Right atrium auricular region (tissue), 2 donors: ENCODE results near the gene ARID3A. TPM values are rescaled to one million over a fixed set of nuclear protein-coding genes. Genes with fewer than 3 reads are reported as not detected.

ENCODE experiments used
- DNase-seq: peaks from one replicate; pipeline ENCODE4 v3.0.0-alpha.2; 2019; ENCODE audit warnings: low spot score
- H3K27ac ChIP-seq, 2 donors: fragments of 200-600 bp; sonication (generic); 1 replicate in 1 of 2; 2 replicates in 1 of 2; pipeline ENCODE4 v1.5.1; 2016 to 2019
- H3K27me3 ChIP-seq, 2 donors: fragments of 200-600 bp; sonication (generic); one replicate each; pipeline versions ENCODE4 v1.5.1 to v1.6.0; 2017 to 2019
- H3K36me3 ChIP-seq: fragments of 200-600 bp; sonication (generic); one replicate; pipeline ENCODE4 v1.5.1; 2016
- H3K4me1 ChIP-seq, 2 donors: fragments of 200-600 bp; sonication (generic); one replicate each; pipeline versions ENCODE4 v1.5.1 to v1.6.0; 2017 to 2019
- H3K4me3 ChIP-seq, 2 donors: fragments of 200-600 bp; sonication (generic); 1 replicate in 1 of 2; 2 replicates in 1 of 2; pipeline ENCODE4 v1.5.1; 2017 to 2019; ENCODE audit warnings: mild to moderate bottlenecking in 1 of 2, moderate library complexity in 1 of 2
- H3K9me3 ChIP-seq, 2 donors: fragments of 200-600 bp; sonication (generic); one replicate each; pipeline ENCODE4 v1.5.1; 2019
- total RNA-seq, 2 donors: library from RNA; depleted of rRNA; stranded (reverse); fragments of >200 nt; gene quantifications; one replicate each; pipeline ENCODE4 v1.1.0, GENCODE V29; 2016
- TF ChIP-seq, protein P1 (sequence below), 2 donors: fragments of 200-600 bp; sonication (generic); IDR thresholded peaks; one replicate each; pipeline ENCODE4 v1.5.1; 2019; ENCODE audit warnings: antibody characterized with exemption in 2 of 2

The ARID3A gene
- total RNA-seq, 2 donors from 2014 or later: 1.7 to 3.4 TPM

DNA sequence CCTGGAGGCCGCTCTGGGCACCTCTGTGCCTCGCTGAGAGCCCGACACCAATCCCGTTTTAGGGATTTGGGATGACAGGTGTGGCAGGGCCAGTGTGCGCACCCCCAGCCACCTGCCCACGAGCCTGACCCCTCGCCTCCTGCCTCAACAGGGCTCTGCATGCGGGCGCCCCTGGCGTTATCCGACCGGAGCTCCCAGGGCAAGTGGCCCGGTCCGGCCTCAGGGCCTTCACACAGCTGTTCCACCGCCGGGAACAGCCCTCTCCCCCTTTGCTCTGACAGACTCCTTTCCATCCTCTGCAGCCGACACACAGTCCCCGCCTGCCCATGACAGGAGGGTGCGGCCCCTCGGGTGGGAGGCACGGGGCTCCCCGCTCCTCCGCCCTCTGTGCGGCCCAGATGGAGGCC, 51.2 kb downstream of the ARID3A start:
- no peak overlapping the region for H3K4me3 ChIP-seq
- DNase-seq: no peak
- H3K36me3 ChIP-seq: no peaks in the 10 kb centered on the region
- no peaks in the 10 kb centered on the region for H3K27me3 ChIP-seq
- H3K4me1 ChIP-seq: no peaks in the 10 kb centered on the region
- no peaks in the 10 kb centered on the region for H3K9me3 ChIP-seq
- TF ChIP-seq, protein P1, sequence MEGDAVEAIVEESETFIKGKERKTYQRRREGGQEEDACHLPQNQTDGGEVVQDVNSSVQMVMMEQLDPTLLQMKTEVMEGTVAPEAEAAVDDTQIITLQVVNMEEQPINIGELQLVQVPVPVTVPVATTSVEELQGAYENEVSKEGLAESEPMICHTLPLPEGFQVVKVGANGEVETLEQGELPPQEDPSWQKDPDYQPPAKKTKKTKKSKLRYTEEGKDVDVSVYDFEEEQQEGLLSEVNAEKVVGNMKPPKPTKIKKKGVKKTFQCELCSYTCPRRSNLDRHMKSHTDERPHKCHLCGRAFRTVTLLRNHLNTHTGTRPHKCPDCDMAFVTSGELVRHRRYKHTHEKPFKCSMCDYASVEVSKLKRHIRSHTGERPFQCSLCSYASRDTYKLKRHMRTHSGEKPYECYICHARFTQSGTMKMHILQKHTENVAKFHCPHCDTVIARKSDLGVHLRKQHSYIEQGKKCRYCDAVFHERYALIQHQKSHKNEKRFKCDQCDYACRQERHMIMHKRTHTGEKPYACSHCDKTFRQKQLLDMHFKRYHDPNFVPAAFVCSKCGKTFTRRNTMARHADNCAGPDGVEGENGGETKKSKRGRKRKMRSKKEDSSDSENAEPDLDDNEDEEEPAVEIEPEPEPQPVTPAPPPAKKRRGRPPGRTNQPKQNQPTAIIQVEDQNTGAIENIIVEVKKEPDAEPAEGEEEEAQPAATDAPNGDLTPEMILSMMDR (IDR thresholded peaks at IDR 0.05): no peak
- no peak overlapping the region for H3K27ac ChIP-seq

DNA sequence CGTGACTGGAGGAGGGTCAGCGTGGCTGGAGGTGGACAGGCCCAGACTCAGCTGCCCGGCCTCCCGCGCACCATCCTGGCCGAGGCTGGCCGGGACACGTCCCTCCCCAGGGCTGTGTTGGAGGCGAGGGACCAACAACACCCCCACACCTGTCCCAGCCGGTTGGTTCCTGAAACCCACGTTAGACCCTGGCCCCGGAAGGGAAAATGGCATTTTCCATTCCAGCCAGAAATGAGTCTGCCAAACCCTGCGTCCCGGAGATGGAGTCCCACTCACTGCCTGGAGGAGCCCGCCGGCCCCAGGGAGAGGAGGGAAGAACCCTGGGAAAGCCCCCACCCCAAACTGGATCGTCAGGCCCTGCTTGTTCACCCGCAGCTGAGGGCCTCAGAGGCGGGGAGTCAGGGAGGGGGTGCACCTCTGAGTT, 53.5 kb downstream of the ARID3A start:
- TF ChIP-seq, protein P1 (IDR thresholded peaks at IDR 0.05): no peak
- H3K4me3 ChIP-seq: no peak overlapping the region
- H3K4me1 ChIP-seq: peaks cover 0 to 17% of the 10 kb centered on the region in 2 donors
- no peaks in the 10 kb centered on the region for H3K27me3 ChIP-seq
- DNase-seq: no peak
- no peaks in the 10 kb centered on the region for H3K9me3 ChIP-seq
- no peaks in the 10 kb centered on the region for H3K36me3 ChIP-seq
- H3K27ac ChIP-seq: no peak overlapping the region

DNA sequence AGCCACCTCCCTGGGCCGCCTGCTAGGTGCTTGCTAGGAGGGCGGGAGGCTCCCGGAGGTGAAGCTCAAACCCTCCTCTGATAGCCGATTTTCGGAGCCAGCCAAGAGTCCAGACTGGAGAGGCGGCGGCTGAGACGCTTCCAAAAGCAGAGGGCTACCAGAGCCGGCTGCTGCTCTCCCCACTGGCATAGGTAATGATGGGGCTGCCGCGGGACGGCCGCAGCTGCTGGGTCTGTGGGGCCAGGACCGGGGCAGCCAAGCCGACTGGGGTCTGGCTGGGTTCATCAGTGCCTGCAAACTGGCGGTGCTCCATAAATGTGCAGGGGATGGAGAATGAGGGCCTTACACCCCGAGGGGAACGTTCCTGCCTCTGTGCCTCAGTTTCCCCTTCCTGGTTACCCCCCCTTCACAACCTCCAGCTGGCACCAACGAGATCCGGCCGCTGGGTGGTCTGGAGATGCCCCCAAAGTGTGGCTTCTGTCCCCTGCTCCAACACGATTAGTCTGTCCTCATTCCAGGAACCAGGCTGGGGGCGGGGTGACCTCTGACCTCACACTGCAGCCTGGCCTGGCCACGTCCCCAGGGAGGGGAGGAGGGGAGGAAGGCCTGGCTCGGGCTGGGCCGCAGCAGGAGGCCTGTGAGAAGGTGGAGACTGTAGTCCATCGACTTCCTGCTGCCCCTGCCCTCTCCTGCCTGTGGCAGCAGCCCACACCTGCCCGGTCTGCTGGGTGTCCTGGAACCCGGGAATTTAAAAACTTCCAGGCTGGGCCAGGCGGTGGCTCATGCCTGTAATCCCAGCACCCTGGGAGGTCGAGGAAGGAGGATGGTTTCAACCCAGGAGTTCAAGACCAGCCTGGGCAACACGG, 54.5 kb downstream of the ARID3A start:
- Histone ChIP-seq H3K4me1 (peaks cover 0 to 25% of the 10 kb centered on the region in 2 donors), H3K27me3 (no peaks in the 10 kb centered on the region), H3K27ac (no peak overlapping the region), H3K36me3 (no peaks in the 10 kb centered on the region), H3K9me3 (no peaks in the 10 kb centered on the region), H3K4me3 (no peak overlapping the region)
- no peak for DNase-seq
- TF ChIP-seq, protein P1 (IDR thresholded peaks at IDR 0.05): no peak

DNA sequence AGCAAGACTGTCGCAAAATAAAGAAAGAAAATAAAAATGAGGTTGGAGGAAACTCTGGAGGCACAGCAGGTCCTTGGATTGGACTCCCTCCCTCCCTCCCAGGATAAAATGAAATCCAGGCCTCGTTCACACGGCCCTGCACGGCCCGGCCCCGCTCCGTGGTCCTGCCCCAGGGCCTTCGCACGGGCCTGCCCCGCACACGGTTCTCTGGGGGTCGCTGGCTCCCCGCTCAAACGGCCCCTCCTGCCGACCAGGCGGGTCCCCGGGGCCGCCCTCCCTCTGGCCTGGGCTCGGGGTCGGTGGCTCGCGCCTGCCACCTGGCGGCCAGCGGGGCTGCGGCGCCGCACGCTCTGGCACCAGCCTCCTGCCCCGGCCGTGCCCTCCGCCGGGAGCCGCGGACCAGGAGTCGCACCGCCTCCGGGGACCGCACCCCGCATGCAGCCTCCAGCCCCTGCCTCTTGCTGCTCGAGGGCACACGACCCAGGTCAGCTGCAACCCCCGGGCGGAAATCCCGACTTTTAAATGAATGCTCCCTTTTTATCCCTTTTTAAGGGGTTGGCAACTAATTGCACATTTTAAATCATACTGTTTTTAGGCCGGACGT, 56.8 kb downstream of the ARID3A start:
- DNase-seq: peak; percentile 64
- Histone ChIP-seq H3K4me1 (peaks cover 0 to 25% of the 10 kb centered on the region in 2 donors), H3K27ac (peak overlapping the region in 1 of 2 donors; percentile 84), H3K4me3 (peak overlapping the region in 1 of 2 donors; percentile 44), H3K36me3 (no peaks in the 10 kb centered on the region), H3K9me3 (no peaks in the 10 kb centered on the region), H3K27me3 (no peaks in the 10 kb centered on the region)
- TF ChIP-seq, protein P1 (IDR thresholded peaks at IDR 0.05): peak; percentile 94 to 100

DNA sequence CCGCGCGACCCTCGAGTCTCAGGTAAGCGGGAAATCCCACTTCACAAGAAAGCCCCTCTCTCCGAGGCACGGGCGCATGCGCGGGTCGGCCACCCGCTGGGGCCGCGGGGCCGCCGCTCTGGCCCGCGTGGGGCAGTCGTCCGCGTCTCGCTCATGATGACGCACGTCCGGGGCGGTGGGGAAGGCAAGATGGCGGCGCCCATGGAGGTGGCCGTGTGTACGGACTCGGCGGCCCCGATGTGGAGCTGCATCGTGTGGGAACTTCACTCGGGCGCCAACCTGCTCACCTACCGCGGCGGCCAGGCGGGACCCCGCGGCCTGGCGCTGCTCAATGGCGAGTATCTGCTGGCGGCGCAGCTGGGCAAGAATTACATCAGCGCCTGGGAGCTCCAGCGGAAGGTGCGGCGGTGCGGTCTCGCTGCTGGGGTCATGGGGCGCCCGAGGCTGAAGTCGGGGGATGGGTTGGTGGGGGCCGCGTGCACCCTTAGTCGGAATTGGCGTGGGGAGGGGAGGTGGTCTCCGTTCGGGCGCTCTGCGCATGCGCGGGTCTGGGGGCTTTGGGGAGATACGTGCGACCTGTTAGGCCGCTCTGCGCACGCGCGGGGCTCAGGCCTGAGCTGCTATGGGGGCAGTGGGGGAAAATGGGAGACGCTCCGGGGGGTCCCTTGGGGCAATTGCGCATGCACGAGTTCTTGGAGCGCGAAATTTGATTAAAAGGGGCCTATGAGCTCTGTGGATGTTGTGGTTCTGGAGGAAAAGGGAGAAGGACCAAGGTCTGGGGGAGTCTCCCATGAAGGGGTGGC, 58.5 kb downstream of the ARID3A start, which contains the start of gene WDR18:
TSS of gene WDR18 (plus strand) at position 181 of the 803 bp plus-strand sequence. CDS start at position 190, 9 bp downstream.
- Histone ChIP-seq H3K36me3 (peaks cover 6% of the 10 kb centered on the region), H3K4me3 (peak within 1 kb of the TSS; percentile 99), H3K27me3 (no peaks in the 10 kb centered on the region), H3K4me1 (peaks cover 0 to 25% of the 10 kb centered on the region in 2 donors), H3K9me3 (no peaks in the 10 kb centered on the region), H3K27ac (peak within 1 kb of the TSS; percentile 84 to 92)
- peak; percentile 93 for DNase-seq
- TF ChIP-seq, protein P1 (IDR thresholded peaks at IDR 0.05): peak in 1 of 2 donors; percentile 47
